H1 (cell line): ENCODE results near the gene BICDL1. TPM values are rescaled to one million over a fixed set of nuclear protein-coding genes. Genes with fewer than 3 reads are reported as not detected.

Experiments
- CTCF ChIA-PET: fragments of 300-600 bp; sonication (Branson Sonifier 250); formaldehyde crosslinking; loops from one replicate; lab custom pipeline; 2021; ENCODE audit not compliant: partially characterized antibody; lab: Charles Lee
- POLR2A ChIA-PET: fragments of 300-600 bp; sonication (Branson Sonifier 250); formaldehyde crosslinking; loops from one replicate; lab custom pipeline; 2021; ENCODE audit warnings: inconsistent platforms; ENCODE audit not compliant: partially characterized antibody; lab: Charles Lee
- DNase-seq, 2 experiments: peaks; one replicate each; pipeline versions ENCODE4 v3.0.0 to v3.0.0-alpha.2; 2010 to 2022; ENCODE audit warnings: low spot score in 2 of 2, low read depth in 1 of 2, mixed read lengths in 1 of 2
- FAIRE-seq: peaks from 2 replicates; lab custom pipeline; 2011; peaks lifted over from hg19 to GRCh38; lab: Jason Lieb, UNC
- H2AFZ ChIP-seq: 2 replicates; pipeline ENCODE4 v1.8.1; 2012; ENCODE audit warnings: low read length, inconsistent platforms
- H2AK5ac ChIP-seq: 2 replicates; pipeline ENCODE4 v1.6.1; 2013; ENCODE audit warnings: low read depth, low read length
- H2BK120ac ChIP-seq: replicated peaks from 2 replicates; pipeline ENCODE3; 2013; ENCODE audit warnings: low read depth, low read length, inconsistent platforms
- H2BK12ac ChIP-seq: 2 replicates; pipeline ENCODE4 v1.6.1; 2013; ENCODE audit warnings: low read depth, low read length
- H2BK15ac ChIP-seq: 2 replicates; pipeline ENCODE4 v1.6.1; 2013; ENCODE audit warnings: low read length
- H2BK20ac ChIP-seq: 2 replicates; pipeline ENCODE4 v1.6.1; 2013; ENCODE audit warnings: low read length
- H2BK5ac ChIP-seq: 2 replicates; pipeline ENCODE4 v1.6.1; 2013; ENCODE audit warnings: low read depth, low read length
- H3K14ac ChIP-seq: 2 replicates; pipeline ENCODE4 v1.6.1; 2013; ENCODE audit warnings: inconsistent platforms; ENCODE audit not compliant: insufficient read length
- H3K18ac ChIP-seq: 2 replicates; pipeline ENCODE4 v1.6.1; 2013; ENCODE audit warnings: low read length; ENCODE audit errors: extremely low read depth
- H3K23ac ChIP-seq: 2 replicates; pipeline ENCODE4 v1.6.1; 2013; ENCODE audit warnings: inconsistent platforms; ENCODE audit not compliant: insufficient read length
- H3K23me2 ChIP-seq: 2 replicates; pipeline ENCODE4 v1.6.1; 2013; ENCODE audit warnings: low read depth, low read length
- H3K27ac ChIP-seq: 2 replicates; pipeline ENCODE4 v1.6.1; 2011; ENCODE audit warnings: low read depth, low read length, inconsistent platforms
- H3K27me3 ChIP-seq, 4 experiments: replicated peaks in 1 of 4; 1 replicate in 1 of 4; 2 replicates in 3 of 4; pipeline versions ENCODE4 v1.6.1 to v1.8.1; 2011 to 2013; ENCODE audit warnings: low read length in 3 of 4, mild to moderate bottlenecking in 3 of 4, inconsistent platforms in 2 of 4, mixed read lengths in 2 of 4, moderate library complexity in 1 of 4; ENCODE audit not compliant: control insufficient read depth in 3 of 4, insufficient read depth in 3 of 4; ENCODE audit errors: extremely low read depth in 1 of 4
- H3K36me3 ChIP-seq, 4 experiments: 2 replicates each; pipeline versions ENCODE4 v1.6.1 to v1.8.1; 2011 to 2013; ENCODE audit warnings: mild to moderate bottlenecking in 4 of 4, low read length in 3 of 4, moderate library complexity in 2 of 4, control low read depth in 1 of 4, inconsistent platforms in 1 of 4; ENCODE audit not compliant: insufficient read depth in 4 of 4, control insufficient read depth in 2 of 4
- H3K4ac ChIP-seq: replicated peaks from 2 replicates; pipeline ENCODE3; 2013; ENCODE audit warnings: low read length, low read depth, mixed read lengths, inconsistent platforms; ENCODE audit not compliant: insufficient read length
- H3K4me1 ChIP-seq, 4 experiments: replicated peaks in 1 of 4; 1 replicate in 1 of 4; 2 replicates in 3 of 4; pipeline versions ENCODE4 v1.6.1 to v1.8.1; 2011 to 2013; ENCODE audit warnings: low read length in 3 of 4, inconsistent platforms in 2 of 4, mixed read lengths in 1 of 4; ENCODE audit not compliant: insufficient read depth in 4 of 4, control insufficient read depth in 3 of 4
- H3K4me2 ChIP-seq, 2 experiments: 2 replicates each; pipeline versions ENCODE4 v1.6.1 to v1.8.1; 2011 to 2013; ENCODE audit warnings: low read depth in 2 of 2, low read length in 2 of 2, control low read depth in 1 of 2, inconsistent platforms in 1 of 2, mild to moderate bottlenecking in 1 of 2; ENCODE audit not compliant: insufficient read depth in 1 of 2
- H3K4me3 ChIP-seq, 4 experiments: fragments of 200-600, 300-600 bp in 1 of 4; sonication (generic), shearing (Covaris generic), sonication (Bioruptor Twin) in 1 of 4; 2 replicates each; pipeline versions ENCODE4 v1.5.1 to v1.8.1; 2011 to 2016; ENCODE audit warnings: low read length in 4 of 4, low read depth in 3 of 4, control low read depth in 2 of 4, inconsistent platforms in 2 of 4, mild to moderate bottlenecking in 2 of 4, mixed read lengths in 1 of 4, moderate library complexity in 1 of 4; ENCODE audit not compliant: insufficient read depth in 2 of 4; ENCODE audit errors: extremely low read depth in 1 of 4
- H3K56ac ChIP-seq: replicated peaks from 2 replicates; pipeline ENCODE3; 2013; ENCODE audit warnings: low read depth, mild to moderate bottlenecking, mixed read lengths, low read length, inconsistent platforms; ENCODE audit not compliant: insufficient read length
- H3K79me1 ChIP-seq: 2 replicates; pipeline ENCODE4 v1.6.1; 2013; ENCODE audit warnings: low read depth, low read length, control low read depth
- H3K79me2 ChIP-seq, 2 experiments: 2 replicates each; pipeline versions ENCODE4 v1.6.1 to v1.8.1; 2012 to 2013; ENCODE audit warnings: low read length in 2 of 2, mild to moderate bottlenecking in 2 of 2, inconsistent platforms in 1 of 2; ENCODE audit not compliant: insufficient read depth in 2 of 2, control insufficient read depth in 1 of 2
- H3K9ac ChIP-seq, 4 experiments: replicated peaks in 1 of 4; 1 replicate in 1 of 4; 2 replicates in 3 of 4; pipeline versions ENCODE4 v1.6.1 to v1.8.1; 2011 to 2013; ENCODE audit warnings: low read depth in 3 of 4, low read length in 3 of 4, control low read depth in 2 of 4, mild to moderate bottlenecking in 2 of 4, moderate library complexity in 2 of 4, inconsistent platforms in 1 of 4; ENCODE audit errors: extremely low read depth in 1 of 4
- H3K9me3 ChIP-seq, 2 experiments: 2 replicates each; pipeline versions ENCODE4 v1.6.1 to v1.8.1; 2012 to 2013; ENCODE audit warnings: mild to moderate bottlenecking in 2 of 2, moderate library complexity in 2 of 2, control low read depth in 1 of 2, inconsistent platforms in 1 of 2, low read depth in 1 of 2, low read length in 1 of 2, mixed read lengths in 1 of 2; ENCODE audit not compliant: insufficient read depth in 2 of 2
- H4K20me1 ChIP-seq, 2 experiments: replicated peaks in 1 of 2; 2 replicates each; pipeline versions ENCODE3 to v1.8.1; 2011 to 2013; ENCODE audit warnings: inconsistent platforms in 2 of 2, low read length in 2 of 2, mild to moderate bottlenecking in 1 of 2; ENCODE audit not compliant: insufficient read depth in 2 of 2, control insufficient read depth in 1 of 2
- H4K5ac ChIP-seq: 2 replicates; pipeline ENCODE4 v1.6.1; 2013; ENCODE audit warnings: low read length, low read depth, mixed read lengths, inconsistent platforms; ENCODE audit not compliant: insufficient read length
- H4K8ac ChIP-seq: 2 replicates; pipeline ENCODE4 v1.8.0; 2013; ENCODE audit warnings: mild to moderate bottlenecking, moderate library complexity, low read length, inconsistent platforms; ENCODE audit not compliant: insufficient read depth; ENCODE audit errors: extremely low read depth
- H4K91ac ChIP-seq: replicated peaks from 2 replicates; pipeline ENCODE3; 2013; ENCODE audit warnings: low read length, mixed read lengths, inconsistent platforms; ENCODE audit not compliant: insufficient read length
- RAD21 ChIP-seq, 2 experiments: IDR thresholded peaks in 1 of 2; conservative IDR thresholded peaks in 1 of 2; 2 replicates each; pipeline ENCODE4 v1.6.1; 2011; ENCODE audit warnings: low read depth in 2 of 2, low read length in 2 of 2, improper control_type of control experiment in 1 of 2, inconsistent platforms in 1 of 2, mild to moderate bottlenecking in 1 of 2, moderate library complexity in 1 of 2
- WGBS, 2 experiments: shearing (Covaris generic) in 1 of 2; methylation state at CpG; one replicate each; pipeline versions ENCODE4 v1.1.6 to v1.1.7; 2013 to 2015; ENCODE audit warnings: low lambda C conversion rate in 2 of 2, mixed read lengths in 2 of 2, inconsistent platforms in 1 of 2, low coverage in 1 of 2, missing lambda C conversion rate in 1 of 2; ENCODE audit not compliant: insufficient replicate concordance in 2 of 2, insufficient coverage in 1 of 2, insufficient read length in 1 of 2; ENCODE audit errors: extremely low coverage in 1 of 2, missing lambda C conversion rate in 1 of 2; 5-methylcytosine and 5-hydroxymethylcytosine counted together
- polyA plus RNA-seq, 7 experiments: library from polyadenylated mRNA; depleted of rRNA in 3 of 7; stranded (reverse) in 5 of 7; unstranded in 2 of 7; fragments of >200 nt in 5 of 7; fragments of 200-250 nt in 2 of 7; gene quantifications; 1 replicate in 5 of 7; 2 replicates in 1 of 7; 4 replicates in 1 of 7; pipeline versions ENCODE4 v1.2.1 to v1.2.3, GENCODE V29; 2011 to 2013; ENCODE audit warnings: missing spikeins in 2 of 7, mixed read lengths in 2 of 7
- total RNA-seq: library from RNA; stranded (reverse); fragmentation: NEBNext Ultra II Directional; extraction: Animal tissue kit (Norgen Biotek cat#: 25700); gene quantifications from 2 replicates; pipeline ENCODE4 v1.2.1, GENCODE V29; 2021

Gene BICDL1
- total and polyA plus RNA-seq, 2 of the 8 experiments (the other 6 are each of a cell fraction or from before 2014, with no cell fraction given): 17.2 to 25.9 TPM

GRCh38 chr12:120117961-120118320 is 128.9 kb downstream of the BICDL1 start:
- H3K36me3 ChIP-seq: peaks cover 0 to 4% (median 2%) of the 10 kb centered on the region in 4 experiments; a peak in 2 of 8 replicates
- H3K27ac ChIP-seq: no peak overlapping the region
- H3K56ac ChIP-seq: no peak overlapping the region
- no peaks in the 10 kb centered on the region for H3K27me3 ChIP-seq
- peaks cover 21% of the 10 kb centered on the region for H3K79me1 ChIP-seq
- H3K4ac ChIP-seq: no peak overlapping the region
- ChIA-PET POLR2A (interaction anchor here (0.9 to 16.6 kb wide), 16 partner anchors 8 to 174 kb away, joined by 3 to 266 read pairs (median 8); partner anchors contain the start of genes BICDL1, GCN1, RNU4-1 and RNU4-2), CTCF (interaction anchor here (2.6 to 3.6 kb wide), 2 partner anchors 16 to 31 kb away, joined by 12 read pairs; no protein-coding TSS in a partner anchor)
- no peaks in the 10 kb centered on the region for H3K9me3 ChIP-seq
- peak overlapping the region; percentile 60 to 90 for H3K4me2 ChIP-seq
- no peak overlapping the region for H4K8ac ChIP-seq
- no peak for TF ChIP-seq RAD21 (IDR thresholded peaks at IDR 0.05 in 1 of 2, conservative IDR thresholded peaks at IDR 0.05 in 1 of 2; ENCODE audit: low read depth in 2 of 2, low read length in 2 of 2)
- H2BK20ac ChIP-seq: no peak overlapping the region
- H2BK15ac ChIP-seq: no peak overlapping the region
- H3K18ac ChIP-seq: no peak overlapping the region
- H3K23me2 ChIP-seq: peaks cover 9% of the 10 kb centered on the region
- H3K4me3 ChIP-seq: peak overlapping the region; percentile 63 to 93 (median 89)
- FAIRE-seq (no peak), DNase-seq (no peak)
- no peak overlapping the region; a peak in 2 of 7 replicates for H3K9ac ChIP-seq
- peaks cover 3 to 5% of the 10 kb centered on the region in 2 experiments for H4K20me1 ChIP-seq
- no peak overlapping the region for H2AFZ ChIP-seq
- H3K79me2 ChIP-seq: peaks cover 0 to 38% of the 10 kb centered on the region in 2 experiments; a peak in 3 of 4 replicates
- peaks cover 5 to 14% (median 9%) of the 10 kb centered on the region in 4 experiments; a peak in 6 of 7 replicates for H3K4me1 ChIP-seq
- no peak overlapping the region for H4K5ac ChIP-seq
- no peak overlapping the region for H2BK5ac ChIP-seq
- no peak overlapping the region for H2BK12ac ChIP-seq
- no peak overlapping the region for H4K91ac ChIP-seq
- no peak overlapping the region for H2AK5ac ChIP-seq
- H3K14ac ChIP-seq: no peak overlapping the region
- no peak overlapping the region for H3K23ac ChIP-seq
- 42% methylated on average over 7 of the region's 7 CpGs; no CpG with 5 or more reads in 1 of the 2 experiments for WGBS, 2 experiments
- no peak overlapping the region for H2BK120ac ChIP-seq
